Astrocyte (in vitro differentiated cells and primary cell): ENCODE data around the gene LCT. TPM values are rescaled to one million over a fixed set of nuclear protein-coding genes. Genes with fewer than 3 reads are reported as not detected.

Experiments
- DNase-seq: peaks from one replicate; pipeline ENCODE4 v3.0.0-alpha.2; 2010; ENCODE audit warnings: low read depth
- FAIRE-seq: peaks from 2 replicates; lab custom pipeline; 2011; peaks lifted over from hg19 to GRCh38; lab: Jason Lieb, UNC
- H2AFZ ChIP-seq: 2 replicates; pipeline ENCODE4 v1.6.0; 2012; ENCODE audit warnings: low read depth, low read length, inconsistent platforms
- H3K27ac ChIP-seq: 2 replicates; pipeline ENCODE4 v1.5.1; 2011; ENCODE audit warnings: low read depth, low read length, inconsistent platforms
- H3K27me3 ChIP-seq: 2 replicates; pipeline ENCODE4 v1.6.0; 2011; ENCODE audit warnings: low read length, inconsistent platforms; ENCODE audit not compliant: insufficient read depth
- H3K36me3 ChIP-seq: 2 replicates; pipeline ENCODE4 v1.5.1; 2011; ENCODE audit warnings: low read length, inconsistent platforms; ENCODE audit not compliant: insufficient read depth
- H3K4me1 ChIP-seq: 2 replicates; pipeline ENCODE4 v1.5.1; 2011; ENCODE audit warnings: low read length, inconsistent platforms; ENCODE audit not compliant: insufficient read depth
- H3K4me2 ChIP-seq: 2 replicates; pipeline ENCODE4 v1.6.0; 2012; ENCODE audit warnings: low read length, inconsistent platforms
- H3K4me3 ChIP-seq: 2 replicates; pipeline ENCODE4 v1.5.1; 2011; ENCODE audit warnings: low read depth, mild to moderate bottlenecking, low read length, inconsistent platforms; ENCODE audit not compliant: insufficient read depth
- H3K79me2 ChIP-seq: 2 replicates; pipeline ENCODE4 v1.6.0; 2012; ENCODE audit warnings: mild to moderate bottlenecking, low read length, inconsistent platforms; ENCODE audit not compliant: insufficient read depth
- H3K9ac ChIP-seq: 2 replicates; pipeline ENCODE4 v1.6.0; 2012; ENCODE audit warnings: mild to moderate bottlenecking, low read length, inconsistent platforms
- H3K9me3 ChIP-seq: 2 replicates; pipeline ENCODE4 v1.5.1; 2012; ENCODE audit warnings: low read depth, mild to moderate bottlenecking, low read length, inconsistent platforms; ENCODE audit not compliant: insufficient read depth
- H4K20me1 ChIP-seq: 2 replicates; pipeline ENCODE4 v1.6.0; 2012; ENCODE audit warnings: low read length, inconsistent platforms; ENCODE audit not compliant: insufficient read depth
- H3K27ac Mint-ChIP-seq: one replicate; pipeline ENCODE4 v1.8.0; 2021; ENCODE audit warnings: mild to moderate bottlenecking, mixed read lengths; ENCODE audit not compliant: unreplicated experiment
- H3K27me3 Mint-ChIP-seq: one replicate; pipeline ENCODE4 v1.8.0; 2021; ENCODE audit warnings: low read depth, mixed read lengths; ENCODE audit not compliant: unreplicated experiment
- H3K36me3 Mint-ChIP-seq: one replicate; pipeline ENCODE4 v1.8.0; 2021; ENCODE audit warnings: low read depth, mixed read lengths; ENCODE audit not compliant: unreplicated experiment
- H3K4me1 Mint-ChIP-seq: one replicate; pipeline ENCODE4 v1.8.0; 2021; ENCODE audit warnings: low read depth, mixed read lengths; ENCODE audit not compliant: unreplicated experiment
- H3K4me3 Mint-ChIP-seq: one replicate; pipeline ENCODE4 v1.8.0; 2021; ENCODE audit warnings: mild to moderate bottlenecking, moderate library complexity, mixed read lengths; ENCODE audit not compliant: unreplicated experiment
- H3K9me3 Mint-ChIP-seq: one replicate; pipeline ENCODE4 v1.8.0; 2021; ENCODE audit warnings: mild to moderate bottlenecking, mixed read lengths; ENCODE audit not compliant: unreplicated experiment
- CTCF ChIP-seq: IDR thresholded peaks from 2 replicates; pipeline ENCODE4 v1.5.1; 2011; ENCODE audit warnings: low read depth, mild to moderate bottlenecking, inconsistent platforms, low read length, moderate library complexity; ENCODE audit not compliant: insufficient read depth
- EZH2 ChIP-seq: IDR thresholded peaks from 2 replicates; pipeline ENCODE4 v1.6.1; 2012; ENCODE audit warnings: mild to moderate bottlenecking, low read length, inconsistent platforms; ENCODE audit not compliant: insufficient read depth
- total RNA-seq: library from RNA; stranded (reverse); gene quantifications from 2 replicates; pipeline ENCODE4 v1.2.1, GENCODE V29; 2021

LCT gene
- total RNA-seq, 1 donor from 2014 or later: not detected

DNA sequence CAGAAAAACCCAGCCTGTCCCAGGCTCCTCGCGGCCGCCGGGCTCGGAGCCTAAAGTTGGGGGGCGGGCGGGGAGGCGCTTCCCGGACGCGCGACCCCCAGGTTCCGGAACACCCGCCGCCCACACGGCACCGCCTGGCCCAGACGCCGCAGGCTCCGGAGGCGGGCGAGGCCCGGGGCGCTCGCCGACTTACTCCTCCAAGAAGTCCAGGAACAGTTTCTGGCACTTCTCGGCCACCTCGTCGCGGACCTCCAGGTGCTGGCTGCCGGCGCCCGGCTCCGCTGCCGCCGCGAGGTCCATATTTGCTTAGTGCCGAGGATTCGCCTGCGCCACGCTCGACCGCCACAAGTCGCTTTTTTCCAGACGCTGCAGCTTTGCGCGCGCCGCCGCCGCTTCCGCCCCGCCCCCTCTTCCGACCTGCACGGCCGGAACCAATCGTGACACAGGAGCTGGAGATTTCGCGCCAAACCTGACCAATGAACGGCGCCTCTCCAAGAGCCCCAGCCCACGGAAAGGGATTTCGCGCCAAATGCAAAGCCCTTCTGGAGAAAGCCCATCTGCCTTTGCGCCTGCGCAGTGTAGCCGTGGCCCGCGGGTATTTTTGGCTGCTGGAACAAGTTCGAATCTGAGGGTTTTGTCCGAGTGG, 39.2 kb upstream of the LCT start, which contains the start of gene MCM6:
Gene MCM6 (minus strand): TSS at position 378 of the 646 bp plus-strand sequence. CDS start 78 bp downstream, at position 300.
- DNase-seq (peak; percentile 96), FAIRE-seq (no peak)
- H3K36me3 Mint-ChIP-seq: peaks cover 2% of the 10 kb centered on the region
- peak within 1 kb of the TSS; percentile 90 for H2AFZ ChIP-seq
- H3K4me1 ChIP-seq: peaks cover 5% of the 10 kb centered on the region
- peaks cover 19% of the 10 kb centered on the region for H3K79me2 ChIP-seq
- H3K4me3 ChIP-seq: peak within 1 kb of the TSS; percentile 75
- no peaks in the 10 kb centered on the region for H3K27me3 Mint-ChIP-seq
- peak within 1 kb of the TSS; percentile 84 for H3K9ac ChIP-seq
- no peaks in the 10 kb centered on the region for H3K9me3 ChIP-seq
- H3K27ac ChIP-seq: peak within 1 kb of the TSS; percentile 54
- TF ChIP-seq CTCF (no peak), EZH2 (no peak)
- peak within 1 kb of the TSS; percentile 86 for H3K27ac Mint-ChIP-seq
- H3K9me3 Mint-ChIP-seq: no peaks in the 10 kb centered on the region
- H3K4me1 Mint-ChIP-seq: peaks cover 1% of the 10 kb centered on the region
- H3K27me3 ChIP-seq: no peaks in the 10 kb centered on the region
- H4K20me1 ChIP-seq: peaks cover 6% of the 10 kb centered on the region
- H3K4me3 Mint-ChIP-seq: peak within 1 kb of the TSS; percentile 93
- H3K4me2 ChIP-seq: peak within 1 kb of the TSS; percentile 97
- H3K36me3 ChIP-seq: no peaks in the 10 kb centered on the region

GRCh38 chr2:135875491-135876065, 38.6 kb upstream of the LCT start:
- TF ChIP-seq CTCF (no peak), EZH2 (no peak)
- DNase-seq (peak; percentile 46), FAIRE-seq (no peak)
- Histone ChIP-seq H3K9me3 (no peaks in the 10 kb centered on the region), H3K27me3 (no peaks in the 10 kb centered on the region), H3K4me3 (peak overlapping the region; percentile 75), H4K20me1 (peaks cover 6% of the 10 kb centered on the region), H3K36me3 (peaks cover 2% of the 10 kb centered on the region), H3K4me2 (peak overlapping the region; percentile 97), H3K27ac (peak overlapping the region; percentile 54), H3K4me1 (peaks cover 5% of the 10 kb centered on the region), H3K79me2 (peaks cover 19% of the 10 kb centered on the region), H3K9ac (peak overlapping the region; percentile 84), H2AFZ (peak overlapping the region; percentile 90)
- Mint-ChIP-seq H3K4me3 (peak overlapping the region; percentile 93), H3K27me3 (no peaks in the 10 kb centered on the region), H3K27ac (peak overlapping the region; percentile 86), H3K9me3 (no peaks in the 10 kb centered on the region), H3K36me3 (peaks cover 2% of the 10 kb centered on the region), H3K4me1 (peaks cover 1% of the 10 kb centered on the region)
